Heart left ventricle (tissue), 13 donors: ENCODE measurements around the gene KANSL2.

Experiments
- CTCF ChIP-seq, 12 donors: fragments of 200-600 bp; sonication (generic) in 4 of 12; IDR thresholded peaks; one replicate each; pipeline versions ENCODE4 v1.5.0 to v1.8.0; 2018 to 2022; ENCODE audit warnings: antibody characterized with exemption in 12 of 12, mild to moderate bottlenecking in 5 of 12
- POLR2A ChIP-seq, 2 donors: fragments of 450-650 bp; IDR thresholded peaks; one replicate each; pipeline ENCODE4 v1.6.1; 2017; ENCODE audit warnings: antibody characterized with exemption in 2 of 2, mild to moderate bottlenecking in 2 of 2, moderate library complexity in 2 of 2
- donor health status: ischemic (EF 13 %, LVEDD 7.1; RV severe dilation, severe dysfunction).
- donor health status: DM: no; HTN: yes; CAD: no.
- donor health status: DM: no; HTN: no; CAD: no.
- donor health status: ischemic (EF 25% LVEDD 6.9; RV normal size, moderate dysfunction).
- donor health status: ischemic (EF 25% LVEDD 5.7; RV mildly dilated, moderate dysfunction).
- donor health status: ischemic (EF 35%, LVEDD 5.7; RV mildly dilated, moderate dysfunction).
- donor health status: nonischemic (EF 11% LVEDD 7.7; RV severe dilation, severe dysfunction).
- donor health status: DM: yes; HTN: yes; CAD: no.
- donor health status: PGD.
- donor health status: ischemic (EF 29% LVEDD 5.4; RV normal size, mild dysfunction).
- donor health status: nonischemic (EF 23%, LVEDD 6.1; RV moderate dilation, normal function).

GRCh38 chr12:48643011-48643410 is 39.0 kb downstream of the KANSL2 start:
- TF ChIP-seq POLR2A (IDR thresholded peaks at IDR 0.05), result no peak
- no peak for TF ChIP-seq CTCF (IDR thresholded peaks at IDR 0.05)
